ENCODE measurements around the gene MGRN1. TPM values are rescaled to one million over a fixed set of nuclear protein-coding genes. Genes with fewer than 3 reads are reported as not detected.
A peak's percentile ranks its signal among the peaks of the same experiment; 100 is the strongest.

MGRN1 gene
- total and polyA plus RNA-seq, 2 experiments from 2014 or later: 29.2 to 30.8 TPM

DNA sequence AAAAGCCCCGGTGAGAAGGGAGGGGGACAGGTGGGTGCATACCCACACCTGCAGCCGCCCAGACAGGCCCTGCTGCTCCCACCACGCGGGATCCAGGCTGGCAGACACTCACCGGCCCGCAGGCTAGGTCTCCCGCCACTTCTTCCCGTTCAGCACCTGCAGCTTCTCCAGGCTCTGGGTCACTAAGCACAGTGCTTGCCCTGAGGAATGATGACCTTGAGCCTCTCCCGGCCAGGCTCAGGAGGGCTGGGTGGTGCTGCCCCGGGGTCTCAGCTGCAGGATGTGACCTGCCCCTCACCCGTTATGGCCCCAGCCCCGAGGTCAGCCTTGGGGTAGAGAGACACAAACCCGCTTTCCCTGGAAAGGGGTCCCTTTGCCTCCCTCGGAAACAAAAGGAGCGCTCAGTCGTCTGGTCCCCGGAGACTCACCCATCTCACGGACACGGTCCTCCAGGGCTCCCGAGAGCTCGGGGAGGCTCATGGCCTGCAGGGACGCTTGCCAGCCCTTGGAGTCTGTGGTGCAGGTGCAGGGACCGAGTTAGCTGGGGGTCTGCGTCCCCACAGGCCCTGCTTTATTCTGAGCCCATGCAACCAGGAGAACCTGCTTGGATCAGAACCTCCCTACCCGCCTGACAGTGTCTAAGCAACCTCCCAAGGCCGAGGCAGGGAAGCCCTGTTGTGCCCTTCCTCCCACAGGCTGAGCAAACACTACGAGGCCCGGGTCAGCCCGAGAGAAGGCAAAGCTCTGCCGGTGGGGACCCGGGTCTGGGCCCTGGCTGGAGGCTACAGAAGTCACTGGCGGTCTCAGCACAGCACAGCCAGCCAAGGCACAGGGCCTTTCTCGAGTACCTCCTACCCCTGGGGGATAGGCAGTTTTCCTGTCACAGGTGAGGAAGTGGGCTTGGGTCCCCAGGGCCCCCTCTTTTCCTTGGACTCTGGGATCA lies 72.5 kb downstream of the MGRN1 start:
- Histone ChIP-seq H3K9me2 (replicated peaks; ENCODE audit: insufficient read depth) (no peaks in the 10 kb centered on the region), H3K9me3 (ENCODE audit: low read depth) (no peaks in the 10 kb centered on the region), H3K36me3 (replicated peaks; ENCODE audit: insufficient read depth, low read depth) (no peaks in the 10 kb centered on the region), H3K27ac (no peak overlapping the region), H3K4me1 (ENCODE audit: insufficient read depth) (peaks cover 20% of the 10 kb centered on the region), H4K20me1 (ENCODE audit: insufficient read depth, poor library complexity, severe bottlenecking) (no peaks in the 10 kb centered on the region), H2AFZ (no peak overlapping the region), H3K4me2 (no peak overlapping the region), H3K4me3 (no peak overlapping the region), H3K79me2 (peaks cover 17% of the 10 kb centered on the region), H3K27me3 (no peaks in the 10 kb centered on the region)
- WGBS (ENCODE audit: low lambda C conversion rate, missing lambda C conversion rate): 91% methylated on average over 33 of the region's 33 CpGs
- DNase-seq (ENCODE audit: low spot score): peak; percentile 21
- no peak for TF ChIP-seq CTCF (IDR thresholded peaks at IDR 0.05; ENCODE audit: poor library complexity)
- no peak for TF ChIP-seq EZH2phosphoT487 (IDR thresholded peaks at IDR 0.05; ENCODE audit: low read depth, severe bottlenecking, unreplicated experiment)
- no peak for TF ChIP-seq EZH2 (IDR thresholded peaks at IDR 0.05; ENCODE audit: borderline replicate concordance)

DNA sequence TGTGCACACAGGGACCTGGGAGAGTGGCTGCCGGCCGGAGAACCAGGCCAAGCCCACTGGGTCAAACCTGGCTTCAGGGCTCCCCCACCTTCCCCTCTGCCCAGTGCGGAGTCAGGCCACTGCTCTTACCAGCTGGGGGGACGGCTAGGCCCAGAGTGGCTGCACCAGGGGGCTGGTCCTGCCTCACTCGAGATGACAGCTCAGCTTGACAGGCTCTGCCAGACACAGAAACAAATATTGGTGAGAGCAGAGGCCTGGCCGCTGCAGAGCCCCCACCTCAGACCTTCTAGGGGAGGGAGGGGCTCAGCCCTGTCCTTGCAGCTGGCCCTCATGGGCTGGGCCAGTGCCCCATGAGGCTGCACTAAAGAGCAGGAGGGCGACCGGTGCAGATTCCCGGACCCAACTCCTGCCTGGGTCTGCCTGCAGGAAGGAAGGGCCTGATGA lies 73.2 kb downstream of the MGRN1 start:
- Histone ChIP-seq H3K27me3 (no peaks in the 10 kb centered on the region), H3K27ac (no peak overlapping the region), H4K20me1 (ENCODE audit: insufficient read depth, poor library complexity, severe bottlenecking) (no peaks in the 10 kb centered on the region), H3K4me2 (no peak overlapping the region), H3K9me2 (replicated peaks; ENCODE audit: insufficient read depth) (no peaks in the 10 kb centered on the region), H3K4me1 (ENCODE audit: insufficient read depth) (peaks cover 22% of the 10 kb centered on the region), H3K9me3 (ENCODE audit: low read depth) (no peaks in the 10 kb centered on the region), H3K4me3 (no peak overlapping the region), H3K36me3 (replicated peaks; ENCODE audit: insufficient read depth, low read depth) (no peaks in the 10 kb centered on the region), H2AFZ (no peak overlapping the region), H3K79me2 (peaks cover 17% of the 10 kb centered on the region)
- no peak for TF ChIP-seq EZH2phosphoT487 (IDR thresholded peaks at IDR 0.05; ENCODE audit: low read depth, severe bottlenecking, unreplicated experiment)
- no peak for TF ChIP-seq EZH2 (IDR thresholded peaks at IDR 0.05; ENCODE audit: borderline replicate concordance)
- no peak for TF ChIP-seq CTCF (IDR thresholded peaks at IDR 0.05; ENCODE audit: poor library complexity)
- no peak for DNase-seq (ENCODE audit: low spot score)
- 89% methylated on average over 9 of the region's 9 CpGs for WGBS (ENCODE audit: low lambda C conversion rate, missing lambda C conversion rate)

DNA sequence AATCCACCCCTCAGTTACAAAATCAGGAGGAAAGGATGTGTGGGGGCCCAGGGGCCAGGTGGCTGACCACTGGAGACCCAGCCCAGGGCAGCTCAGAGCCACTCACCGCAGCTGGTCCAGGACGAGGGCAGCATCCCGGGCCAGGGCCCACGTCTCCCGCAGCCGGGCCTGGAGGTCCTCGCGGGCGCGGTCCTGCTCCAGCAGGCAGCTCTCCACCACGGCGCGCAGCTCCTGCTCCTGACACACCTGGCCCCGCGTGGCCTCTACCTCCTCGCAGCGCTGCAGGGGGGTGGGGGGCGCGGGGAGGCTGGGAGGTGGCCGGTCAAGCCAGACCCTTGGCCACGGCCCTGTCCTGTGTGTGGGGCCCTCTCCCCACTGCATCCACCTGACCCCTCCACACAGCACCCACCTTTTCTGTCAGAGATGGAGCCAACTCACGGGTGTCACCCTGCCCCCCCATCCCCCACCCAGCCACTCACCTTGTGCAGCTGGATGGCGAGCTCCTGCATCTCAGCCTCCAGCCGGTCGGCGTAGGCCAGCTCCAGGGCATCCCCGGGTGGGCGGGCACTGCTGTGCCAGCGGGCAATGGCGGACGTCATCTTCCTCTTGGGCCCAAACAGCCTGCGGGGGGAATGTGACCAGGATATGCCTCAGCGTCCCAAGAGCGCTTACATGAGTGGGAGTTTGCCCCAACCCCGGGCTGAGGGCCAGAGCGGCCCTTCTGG lies 73.9 kb downstream of the MGRN1 start:
- DNase-seq (ENCODE audit: low spot score): peak; percentile 6
- H3K4me1 ChIP-seq (ENCODE audit: insufficient read depth): peaks cover 22% of the 10 kb centered on the region
- no peak overlapping the region for H3K27ac ChIP-seq
- WGBS (ENCODE audit: low lambda C conversion rate, missing lambda C conversion rate): 95% methylated on average over 33 of the region's 36 CpGs
- no peaks in the 10 kb centered on the region for H3K9me3 ChIP-seq (ENCODE audit: low read depth)
- no peak overlapping the region for H3K4me3 ChIP-seq
- no peaks in the 10 kb centered on the region for H3K9me2 ChIP-seq (replicated peaks; ENCODE audit: insufficient read depth)
- peaks cover 17% of the 10 kb centered on the region for H3K79me2 ChIP-seq
- TF ChIP-seq EZH2 (IDR thresholded peaks at IDR 0.05; ENCODE audit: borderline replicate concordance) (no peak), EZH2phosphoT487 (IDR thresholded peaks at IDR 0.05; ENCODE audit: low read depth, severe bottlenecking, unreplicated experiment) (no peak), CTCF (IDR thresholded peaks at IDR 0.05; ENCODE audit: poor library complexity) (no peak)
- no peaks in the 10 kb centered on the region for H4K20me1 ChIP-seq (ENCODE audit: insufficient read depth, poor library complexity, severe bottlenecking)
- no peaks in the 10 kb centered on the region for H3K27me3 ChIP-seq
- no peak overlapping the region for H3K4me2 ChIP-seq
- no peaks in the 10 kb centered on the region for H3K36me3 ChIP-seq (replicated peaks; ENCODE audit: insufficient read depth, low read depth)
- no peak overlapping the region for H2AFZ ChIP-seq

Measured in hepatocyte (in vitro differentiated cells).